GM19468 (cell line): Measurements from ENCODE around the gene IDH3G.

ENCODE experiments used
- ATAC-seq: cut with Tn5 transposase; IDR thresholded peaks from one replicate; pipeline ENCODE4 v1.9.1; 2021; ENCODE audit warnings: mild to moderate bottlenecking, moderate library complexity, moderate number of reproducible peaks; ENCODE audit not compliant: unreplicated experiment; ENCODE audit errors: extremely low read depth

IDH3G gene

DNA sequence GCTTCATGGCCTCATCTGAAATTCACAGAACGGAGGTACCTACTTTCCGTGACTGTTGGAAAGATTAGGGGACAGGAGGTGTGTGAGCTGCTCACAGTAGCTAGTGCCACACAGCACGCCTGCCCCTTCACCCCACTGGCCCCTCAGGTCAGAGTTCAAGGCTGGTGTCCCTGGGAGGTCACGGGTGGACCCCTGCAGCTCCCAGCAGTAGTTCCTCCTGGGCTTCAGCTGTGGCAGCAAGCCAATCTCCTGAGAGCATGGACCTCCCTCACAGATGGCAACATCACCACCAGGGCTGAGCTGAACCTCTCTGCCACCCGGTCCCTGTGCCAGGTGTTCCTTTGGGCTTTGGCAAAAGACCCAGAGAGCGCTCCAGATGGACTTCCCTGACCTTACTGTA lies 1.8 kb downstream of the IDH3G start:
- no peak for ATAC-seq

DNA sequence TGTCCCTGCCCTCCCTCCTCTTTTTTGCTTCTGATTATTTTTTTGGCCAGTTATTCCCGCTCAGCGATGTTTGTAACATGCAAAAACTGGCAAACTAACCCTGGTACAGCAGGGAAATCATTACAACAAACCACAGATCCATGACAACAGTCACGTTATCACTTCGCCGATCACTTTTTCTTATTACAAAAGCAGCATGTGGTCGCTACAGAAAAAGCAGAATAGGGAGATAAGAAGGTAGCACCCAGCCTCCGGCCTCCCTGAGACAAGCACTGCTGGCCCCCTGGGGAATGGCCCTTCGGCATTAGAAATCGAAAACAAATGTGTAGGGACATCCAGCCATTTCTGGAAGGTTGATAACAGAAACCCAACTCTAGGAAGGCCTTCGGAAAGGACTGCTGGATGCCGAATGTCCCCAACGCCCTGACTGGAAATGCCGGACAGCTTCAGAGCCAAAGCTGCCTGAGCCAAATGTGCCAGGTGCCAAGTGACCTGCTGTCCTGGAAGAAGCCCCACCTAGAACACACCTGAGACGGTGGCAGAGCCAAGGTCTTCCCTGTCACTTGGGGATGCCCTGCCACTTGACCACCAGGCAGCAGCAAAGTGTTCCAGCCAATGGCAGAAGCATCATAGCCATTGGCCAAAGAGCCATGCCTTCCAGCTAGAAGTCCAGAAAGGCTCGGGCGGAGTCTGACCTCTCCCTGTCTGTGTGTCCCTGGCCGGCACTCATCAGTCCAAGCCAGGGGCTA lies 2.9 kb downstream of the IDH3G start:
- no peak for ATAC-seq

- ATAC-seq = no peak
Measured at GRCh38 chrX:153789654-153790053, 4.5 kb downstream of the IDH3G start.

- ATAC-seq = no peak
Measured at GRCh38 chrX:153786669-153787068, 7.5 kb downstream of the IDH3G start.

GRCh38 chrX:153784325-153784967 lies 9.7 kb downstream of the IDH3G start:
- no peak for ATAC-seq

- no peak for ATAC-seq
Measured at GRCh38 chrX:153783378-153784013, 10.7 kb downstream of the IDH3G start.

- no peak for ATAC-seq
Measured at GRCh38 chrX:153782871-153783270, 11.3 kb downstream of the IDH3G start.

- ATAC-seq = no peak
Measured at GRCh38 chrX:153782313-153782712, 11.9 kb downstream of the IDH3G start.

DNA sequence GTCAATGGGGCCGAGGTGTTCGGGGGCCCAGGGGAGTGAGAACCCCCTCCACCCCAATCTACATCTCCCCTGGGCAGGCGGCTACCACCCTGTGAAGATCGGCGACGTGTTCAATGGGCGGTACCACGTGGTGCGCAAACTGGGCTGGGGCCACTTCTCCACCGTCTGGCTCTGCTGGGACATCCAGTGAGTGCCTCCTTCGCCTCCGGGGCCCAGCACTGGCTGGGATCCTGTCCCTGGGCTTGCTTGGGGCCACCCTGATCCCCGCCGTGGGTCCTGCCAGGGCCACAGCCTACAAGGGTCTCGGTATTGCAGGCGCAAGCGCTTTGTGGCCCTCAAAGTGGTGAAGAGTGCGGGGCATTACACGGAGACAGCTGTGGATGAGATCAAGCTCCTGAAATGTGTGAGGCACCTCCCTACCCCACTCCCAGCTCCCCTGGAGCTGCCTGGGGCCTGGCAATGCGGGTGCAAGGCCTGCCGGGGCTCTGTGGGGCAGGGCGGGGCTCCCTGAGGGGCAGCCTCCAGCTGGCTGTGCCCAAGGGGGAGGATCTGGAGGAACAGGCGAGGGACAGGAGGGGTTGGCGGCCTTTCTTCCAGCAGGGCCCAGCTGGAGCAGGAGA lies 12.6 kb downstream of the IDH3G start:
- no peak for ATAC-seq

- ATAC-seq = no peak
Measured at GRCh38 chrX:153780678-153781427, 13.3 kb downstream of the IDH3G start, which contains the start of gene SRPK3. TSS of gene SRPK3 (plus strand) at chrX:153781041. CDS start at chrX:153781087, 46 bp downstream.

- no peak for ATAC-seq
Measured at GRCh38 chrX:153779891-153780677, 14.1 kb downstream of the IDH3G start.

GRCh38 chrX:153778684-153779101 lies 15.5 kb downstream of the IDH3G start:
- no peak for ATAC-seq

DNA sequence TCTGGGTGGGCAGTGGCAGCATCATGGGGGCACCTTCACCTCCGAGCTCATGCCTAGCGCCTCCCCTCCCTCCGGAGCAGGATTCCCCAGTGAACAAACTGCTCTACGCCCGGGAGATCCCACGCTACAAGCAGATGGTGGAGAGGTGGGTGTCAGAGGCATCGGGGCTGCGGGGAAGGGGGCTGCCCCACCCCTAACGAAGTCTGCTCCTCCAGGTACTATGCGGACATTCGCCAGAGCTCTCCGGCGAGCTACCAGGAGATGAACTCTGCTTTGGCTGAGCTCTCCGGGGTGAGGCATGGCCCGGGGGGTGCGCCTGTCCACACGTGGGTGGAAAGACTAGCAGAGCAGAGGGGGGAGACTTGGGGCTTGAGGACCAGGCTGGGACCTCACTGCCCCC lies 16.0 kb downstream of the IDH3G start:
- ATAC-seq = no peak

DNA sequence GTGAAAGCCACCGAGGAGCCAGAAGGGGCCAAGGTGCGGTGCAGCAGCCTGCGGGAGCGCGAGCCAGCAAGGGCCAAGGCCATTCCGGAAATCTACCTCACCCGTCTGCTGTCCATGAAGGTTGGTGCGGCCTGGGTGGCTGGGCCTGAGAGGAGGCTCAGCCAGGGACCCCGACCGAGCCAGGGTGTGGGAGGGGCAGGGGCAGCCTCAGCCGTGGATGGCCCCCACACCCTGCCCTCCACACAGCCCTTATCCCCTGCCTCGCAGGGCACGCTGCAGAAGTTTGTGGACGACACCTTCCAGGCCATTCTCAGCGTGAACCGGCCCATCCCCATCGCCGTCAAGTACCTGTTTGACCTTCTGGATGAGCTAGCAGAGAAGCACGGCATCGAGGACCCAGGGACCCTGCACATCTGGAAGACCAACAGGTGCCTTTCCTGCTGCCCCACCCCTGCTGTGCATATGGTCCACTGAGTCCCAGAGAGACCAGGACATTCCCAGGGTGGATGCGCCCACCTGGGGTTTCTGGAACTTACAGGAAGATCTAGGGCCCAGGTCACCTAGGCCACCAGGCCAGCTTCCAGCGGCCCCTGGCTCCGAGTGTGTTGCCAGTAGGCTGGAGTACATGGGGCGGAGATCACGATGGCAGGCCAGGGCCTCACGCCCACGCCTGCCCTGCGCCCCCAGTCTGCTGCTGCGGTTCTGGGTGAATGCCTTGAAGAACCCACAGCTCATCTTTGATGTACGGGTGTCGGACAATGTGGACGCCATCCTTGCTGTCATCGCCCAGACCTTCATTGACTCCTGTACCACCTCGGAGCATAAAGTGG lies 16.7 kb downstream of the IDH3G start:
- ATAC-seq = no peak

GRCh38 chrX:153776611-153777045 lies 17.5 kb downstream of the IDH3G start:
- ATAC-seq = no peak

- no peak for ATAC-seq
Measured at GRCh38 chrX:153776120-153776599, 18.0 kb downstream of the IDH3G start.

DNA sequence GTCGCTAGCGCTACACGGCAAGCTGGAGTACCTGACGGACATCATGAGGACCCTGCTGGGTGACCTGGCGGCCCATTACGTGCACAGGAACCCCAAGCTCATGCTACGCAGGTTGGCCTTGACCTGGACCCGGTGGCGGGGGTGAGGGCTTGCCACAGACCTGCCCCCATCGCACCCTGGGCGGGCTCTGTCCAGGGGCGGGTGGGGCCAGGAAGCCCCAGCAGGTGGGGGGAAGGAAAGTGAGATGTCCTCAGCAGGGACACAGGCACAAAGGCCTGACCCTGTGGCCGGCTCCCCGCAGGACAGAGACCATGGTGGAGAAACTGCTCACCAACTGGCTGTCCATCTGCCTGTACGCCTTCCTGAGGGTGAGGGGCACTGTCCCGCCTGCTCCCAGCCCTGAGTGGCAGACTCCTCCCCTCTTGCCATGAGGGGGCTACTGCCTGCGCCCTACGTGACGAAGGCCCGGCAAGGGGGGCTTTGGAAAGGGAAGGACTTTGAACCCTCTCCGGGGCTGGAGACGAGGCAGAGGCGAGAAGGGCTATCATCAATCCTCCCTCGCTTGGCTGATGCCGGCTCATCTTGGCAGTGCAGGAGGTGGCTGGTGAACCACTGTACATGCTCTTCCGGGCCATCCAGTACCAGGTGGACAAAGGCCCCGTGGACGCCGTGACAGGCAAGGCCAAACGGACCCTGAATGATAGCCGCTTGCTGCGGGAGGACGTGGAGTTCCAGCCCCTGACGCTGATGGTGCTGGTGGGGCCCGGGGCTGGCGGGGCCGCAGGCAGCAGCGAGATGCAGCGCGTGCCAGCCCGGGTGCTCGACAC lies 18.7 kb downstream of the IDH3G start:
- ATAC-seq = no peak
